Epidermal melanocyte (primary cell): ENCODE results near the gene CDK5R1.

Source experiments
- DNase-seq: peaks from one replicate; pipeline ENCODE4 v3.0.0; 2011; ENCODE audit warnings: low spot score; ENCODE audit not compliant: insufficient read length

CDK5R1 gene

DNA sequence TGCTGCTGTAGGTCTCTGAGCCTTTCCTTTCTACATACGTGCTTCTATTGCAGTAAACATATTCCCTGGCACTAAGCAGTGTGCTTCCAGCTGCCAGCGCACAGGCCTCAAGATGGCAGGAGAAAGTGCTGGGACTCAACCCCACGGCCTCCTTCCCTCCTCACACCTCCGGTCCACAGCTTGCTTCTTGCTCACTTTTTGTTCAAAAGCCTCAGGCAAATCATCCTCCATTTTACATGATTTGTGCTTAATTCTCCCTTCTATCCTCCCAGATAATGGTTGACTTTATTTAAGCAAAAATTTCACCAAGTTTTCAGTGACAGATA lies 5.4 kb downstream of the CDK5R1 start:
- DNase-seq = no peak

DNA sequence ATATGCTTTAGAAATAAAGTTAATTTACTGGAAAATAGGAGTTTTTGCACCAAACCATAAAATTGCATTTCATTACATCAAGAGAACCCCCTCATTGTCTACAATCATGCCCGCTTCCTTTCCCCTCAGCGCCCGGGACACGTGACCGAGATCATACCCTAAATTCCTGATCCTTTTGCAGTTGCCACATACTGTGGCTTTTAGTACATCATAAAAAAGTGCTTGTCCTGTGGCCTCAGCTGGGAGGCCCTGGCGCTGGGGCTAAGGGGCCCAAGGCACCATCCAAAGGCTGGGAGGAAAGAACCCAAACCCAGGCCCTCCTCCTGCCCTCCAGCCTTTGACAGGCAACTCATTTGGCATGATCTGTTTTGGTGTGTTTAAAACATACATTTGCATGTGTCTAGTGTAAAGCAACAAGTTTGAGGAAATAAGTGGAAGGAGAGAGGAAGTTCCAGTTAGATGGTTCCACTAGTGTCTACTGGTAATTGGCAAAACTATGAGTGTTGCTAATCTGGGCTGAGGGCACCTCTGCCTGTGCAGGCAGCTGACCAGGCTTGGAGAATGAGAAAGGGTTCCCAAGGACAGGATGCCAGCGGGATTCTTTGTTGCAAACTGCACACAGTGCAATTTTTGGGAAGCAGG lies 6.0 kb downstream of the CDK5R1 start:
- no peak for DNase-seq

DNA sequence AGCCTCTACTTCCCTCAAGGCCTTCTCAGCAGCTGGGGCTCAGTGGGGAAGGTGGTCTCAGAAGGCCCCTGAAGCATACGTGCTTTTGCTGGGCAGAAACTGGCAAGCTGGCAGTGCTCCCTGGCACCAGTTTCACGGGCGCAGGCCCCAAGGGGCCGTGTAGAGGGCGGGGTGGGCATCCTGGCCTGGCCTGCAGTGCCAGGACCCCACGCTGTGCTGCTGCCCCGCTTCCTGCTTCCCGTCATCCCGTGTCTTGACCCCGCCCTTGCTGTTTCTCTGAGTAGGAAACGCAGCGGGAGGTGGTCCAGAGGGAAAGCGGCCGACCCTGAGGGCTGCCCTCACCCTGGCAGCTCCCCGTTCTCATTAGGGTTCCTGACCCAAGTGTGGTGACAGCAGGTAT lies 6.8 kb downstream of the CDK5R1 start:
- no peak for DNase-seq

DNA sequence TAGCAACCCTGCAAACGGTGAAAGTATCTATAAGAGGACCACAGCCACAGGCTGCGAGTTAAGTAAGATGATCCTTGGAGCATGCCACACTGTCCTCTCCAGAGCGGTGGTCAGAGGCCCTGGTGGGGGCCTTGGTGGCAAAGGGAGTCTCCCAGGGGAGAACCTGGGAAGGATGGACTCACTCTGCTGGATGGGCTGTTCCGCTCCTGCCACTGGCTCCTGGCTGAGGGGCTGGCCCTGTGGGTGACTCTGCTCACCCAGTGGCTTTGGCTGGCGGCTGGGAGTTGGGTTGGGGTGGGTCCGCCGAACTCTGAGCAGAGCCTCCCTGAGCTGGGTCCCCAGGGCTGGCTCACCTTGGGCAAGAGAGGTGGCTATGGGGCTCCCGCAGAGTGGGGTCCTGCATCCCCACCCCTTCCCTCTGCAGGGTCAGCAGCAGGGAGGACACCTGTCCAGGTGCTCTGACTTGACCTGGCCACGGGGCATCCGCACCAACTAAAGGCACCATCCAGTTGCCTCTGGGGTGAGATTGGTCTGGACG lies 7.3 kb downstream of the CDK5R1 start:
- DNase-seq = no peak

DNA sequence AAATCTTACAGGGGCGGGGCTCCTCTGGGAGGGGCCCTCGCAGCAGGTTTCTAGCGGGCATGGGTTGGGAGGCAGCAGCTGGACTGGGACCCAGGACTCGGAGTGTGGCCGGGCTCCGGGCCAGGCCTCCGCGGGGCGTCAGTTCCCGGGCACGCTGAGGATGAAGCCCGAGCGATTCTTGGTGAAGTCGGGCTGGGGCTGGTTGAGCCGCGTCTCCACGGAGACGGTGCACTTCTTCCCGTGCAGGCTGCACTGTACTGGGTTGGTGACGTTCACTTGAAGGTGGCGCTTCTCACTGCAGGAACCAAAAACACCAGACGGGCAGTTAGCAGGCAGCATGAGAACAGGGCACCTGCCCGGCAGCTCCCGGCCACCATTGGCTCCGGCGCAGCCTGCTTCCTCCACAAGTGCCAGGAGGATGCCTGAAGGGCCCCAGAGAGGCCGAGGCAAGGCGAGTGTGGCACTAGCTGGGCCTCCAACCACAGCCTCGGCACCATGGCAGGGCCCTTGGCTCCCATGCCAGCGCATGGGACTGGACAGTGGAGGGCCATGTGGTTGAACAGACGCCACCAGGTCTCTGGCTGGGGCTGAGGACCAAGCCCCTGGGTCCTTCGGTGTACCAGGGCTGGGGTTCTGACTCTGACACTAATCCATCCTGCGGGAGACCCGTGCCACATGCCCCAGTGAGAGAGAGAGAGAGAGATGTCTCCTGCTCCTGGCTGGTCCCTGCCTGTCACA lies 8.0 kb downstream of the CDK5R1 start:
- no peak for DNase-seq

DNA sequence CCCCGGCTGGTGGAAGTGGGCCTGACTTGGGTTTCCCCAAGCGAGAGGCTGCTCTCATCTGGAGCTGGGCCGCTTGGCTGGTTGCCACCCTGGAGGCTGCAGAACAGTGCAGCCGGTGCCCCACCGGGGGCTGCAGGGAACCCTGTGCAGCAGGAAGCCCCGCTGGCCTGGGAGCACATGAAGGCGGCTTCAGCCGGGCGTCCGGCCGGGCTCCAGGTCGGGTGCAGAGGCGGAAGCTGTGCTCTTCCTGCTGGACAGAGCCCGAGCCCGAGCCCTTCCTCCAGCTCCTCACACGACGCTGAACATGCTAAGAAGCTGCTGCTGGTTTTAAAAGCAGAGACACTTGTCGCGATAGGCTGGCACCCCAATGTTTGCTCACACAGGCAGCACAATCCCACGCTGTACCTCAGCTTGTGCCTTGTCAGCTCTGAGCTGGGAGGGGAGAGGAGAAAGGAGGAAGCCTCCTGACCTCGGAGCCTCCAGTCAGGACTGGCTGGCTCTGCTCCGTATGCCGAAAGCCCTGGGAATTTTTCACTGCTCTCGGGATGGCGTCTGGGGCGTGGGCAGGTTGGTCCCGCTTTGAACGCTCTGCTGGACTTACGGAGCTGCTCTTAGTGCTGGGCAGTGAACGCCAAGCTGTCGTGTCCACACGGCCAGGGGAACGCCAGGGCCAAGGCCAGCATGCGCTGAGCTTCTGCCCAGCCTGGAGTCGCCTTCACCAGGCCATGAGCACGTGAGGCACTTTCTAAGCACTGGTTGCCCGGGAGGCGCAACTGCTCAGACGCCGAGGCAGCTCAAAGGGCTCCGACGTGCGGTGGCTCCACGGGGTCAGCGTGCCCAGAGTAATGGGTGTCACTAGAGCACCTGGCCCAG lies 8.8 kb downstream of the CDK5R1 start:
- no peak for DNase-seq

DNA sequence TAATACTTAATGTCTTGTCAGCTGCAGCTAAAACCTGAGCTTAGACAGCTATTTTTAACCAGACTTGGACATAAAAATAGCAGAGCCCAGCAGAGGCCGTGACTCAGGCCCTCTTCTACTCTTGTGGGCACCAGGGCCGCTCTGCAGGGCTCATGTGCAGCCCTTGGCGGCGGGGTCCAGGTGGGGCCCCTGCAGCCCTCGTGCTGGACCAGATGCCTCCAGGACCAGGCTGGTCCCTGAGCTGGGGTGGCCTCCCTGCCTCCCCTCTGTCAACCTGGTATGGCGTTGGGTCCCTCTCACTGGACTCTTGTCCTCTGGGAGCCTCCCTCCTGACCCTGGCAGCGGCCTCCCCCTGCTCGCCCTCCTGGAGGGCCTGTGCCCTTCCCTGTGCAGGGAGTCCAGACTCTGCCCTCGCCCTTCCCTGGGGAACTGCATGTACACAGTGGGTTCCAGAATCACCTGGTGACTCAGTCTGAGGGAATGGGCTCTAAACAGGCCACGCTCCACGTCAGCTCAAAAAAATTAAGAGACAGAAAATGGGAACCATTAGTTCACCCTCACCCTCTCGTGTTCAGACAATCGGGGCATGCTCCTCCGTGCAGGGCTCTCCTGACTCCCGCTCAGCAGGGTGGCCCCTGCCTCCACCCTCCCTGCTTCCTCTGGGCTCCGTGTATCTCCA lies 9.7 kb downstream of the CDK5R1 start:
- DNase-seq = no peak

DNA sequence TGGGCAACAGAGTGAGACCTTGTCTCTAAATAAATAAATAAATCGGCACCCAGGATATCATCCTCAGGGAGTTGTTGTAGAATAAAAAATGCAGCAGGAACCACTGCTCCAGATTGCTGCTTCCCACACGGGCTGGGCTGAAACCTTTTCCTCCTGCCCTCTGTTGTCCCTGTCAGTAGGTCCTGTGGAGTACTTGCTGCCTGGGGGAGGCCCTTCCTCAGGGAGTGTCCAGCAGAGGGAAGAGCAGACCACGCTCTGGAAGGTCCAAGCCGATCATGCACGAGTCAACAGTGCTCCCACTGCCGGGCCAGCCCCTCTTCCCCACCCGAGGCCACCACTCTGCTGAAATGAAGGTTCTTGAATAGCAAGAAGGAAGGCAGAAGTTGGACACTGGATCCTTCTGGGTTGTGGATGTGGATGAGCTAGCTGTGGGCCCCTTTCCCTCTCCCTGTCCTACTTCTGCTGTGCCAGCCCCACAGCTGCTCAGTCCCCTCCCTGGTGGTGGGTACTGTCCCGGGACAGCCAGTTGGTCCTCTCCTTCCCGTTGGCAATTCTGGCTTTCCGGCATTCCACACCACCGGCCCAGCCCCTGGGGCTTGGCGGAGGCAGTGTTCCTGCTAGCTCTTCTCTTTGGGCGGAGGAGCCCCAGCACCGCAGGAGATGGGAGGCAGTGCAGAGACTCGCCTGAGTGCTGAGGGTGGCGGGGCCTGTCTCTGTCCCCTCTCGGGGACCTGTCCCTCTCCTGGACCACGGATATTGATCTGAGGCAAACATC lies 10.8 kb downstream of the CDK5R1 start:
- no peak for DNase-seq

DNA sequence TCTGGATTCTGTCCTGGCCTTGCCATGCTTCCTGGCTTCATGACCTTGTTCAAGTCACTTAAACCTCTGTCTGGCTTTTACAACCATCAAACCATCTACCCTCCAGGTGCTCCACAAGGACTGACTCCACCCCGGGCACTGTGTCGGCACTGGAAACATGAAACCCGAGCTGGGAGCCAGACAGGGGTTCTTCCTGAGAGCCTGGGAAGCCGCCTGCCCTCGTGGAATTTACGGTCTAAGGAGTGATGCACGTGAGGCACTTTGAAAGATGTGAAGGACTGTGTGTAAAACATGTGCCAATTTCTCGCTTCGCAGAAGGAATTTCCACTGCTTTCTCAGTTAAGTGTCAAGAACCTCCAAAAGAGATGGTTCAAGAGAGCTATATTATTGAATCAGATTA lies 11.6 kb downstream of the CDK5R1 start:
- DNase-seq = no peak

DNA sequence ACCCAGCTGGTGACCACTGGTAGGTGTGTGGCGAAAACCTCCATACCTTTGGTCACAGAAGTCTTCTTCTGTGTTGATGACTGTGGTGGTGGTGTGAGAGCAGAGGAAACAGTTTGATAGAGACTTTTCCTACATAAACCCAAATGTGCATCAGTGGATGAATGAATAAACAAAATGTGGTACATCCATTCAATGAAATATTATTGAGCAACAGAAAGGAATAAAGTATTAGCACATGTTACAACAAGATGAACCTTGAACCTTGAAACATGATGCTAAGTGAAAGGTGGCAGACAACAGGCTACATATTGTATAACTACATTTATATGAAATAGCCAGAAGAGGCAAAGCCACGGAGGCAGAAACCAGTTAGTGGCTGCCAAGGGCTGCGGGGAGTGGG lies 15.2 kb downstream of the CDK5R1 start:
- no peak for DNase-seq

DNA sequence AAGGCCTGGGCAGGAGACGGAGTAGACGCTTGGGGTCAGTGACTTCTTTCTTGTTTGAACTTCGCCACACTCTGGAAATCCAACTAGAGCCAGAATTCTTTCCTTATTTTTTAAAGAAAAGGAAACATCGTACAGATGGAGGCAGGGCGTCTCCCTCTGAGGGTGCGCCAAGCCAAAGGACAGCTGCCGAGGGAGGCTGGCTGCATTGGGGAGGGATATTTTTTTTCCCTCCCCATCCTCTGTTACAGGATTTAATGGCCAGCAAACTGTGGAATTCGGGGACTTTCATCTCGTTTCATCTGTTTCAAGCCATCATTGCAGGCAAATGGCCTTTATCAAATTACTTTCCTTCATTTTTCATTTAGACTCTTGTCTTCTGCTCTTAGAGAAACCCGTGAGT lies 15.9 kb downstream of the CDK5R1 start:
- no peak for DNase-seq

DNA sequence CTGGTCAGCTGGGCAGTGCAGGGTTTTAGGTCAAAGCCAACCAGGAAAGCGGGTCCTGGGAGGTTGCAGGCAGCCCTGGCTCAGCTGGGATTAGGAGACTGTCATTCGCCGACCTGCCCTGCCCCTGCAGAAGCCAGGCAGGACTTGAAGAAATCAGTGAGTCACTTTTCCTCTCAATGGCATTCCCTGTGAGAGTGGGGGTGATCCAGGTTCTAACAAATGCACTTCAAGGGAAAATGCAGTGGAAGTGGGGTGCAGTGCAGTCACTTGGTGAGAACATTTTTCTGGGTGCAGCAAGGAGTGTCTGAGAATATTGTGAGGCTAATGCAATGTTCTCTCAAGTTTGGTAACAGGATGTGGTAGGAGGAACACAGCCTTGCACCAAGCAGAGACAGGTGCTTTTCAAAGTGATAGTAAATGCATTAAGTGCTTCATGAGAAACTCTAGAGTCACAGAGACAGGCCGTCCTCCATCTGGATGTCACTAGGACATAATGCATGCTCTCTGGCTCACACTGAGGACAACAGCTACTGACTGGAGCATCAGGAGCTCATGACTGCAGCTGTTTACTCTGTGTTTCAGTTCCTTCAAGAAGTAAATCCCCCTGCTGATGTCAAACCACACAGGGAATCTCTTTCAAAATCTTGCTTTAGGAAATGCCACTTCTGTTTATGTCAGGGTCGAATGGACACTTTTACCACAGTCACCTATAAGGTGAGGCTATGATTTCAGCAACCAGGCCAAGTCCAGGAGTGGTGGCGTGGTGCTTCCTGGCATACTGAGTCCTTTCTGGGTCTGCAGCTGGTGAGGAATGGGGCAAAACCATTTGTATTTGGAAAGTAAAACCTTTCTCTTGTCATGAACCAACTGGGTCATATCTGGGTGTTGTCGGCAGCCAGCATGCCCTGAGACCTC lies 16.7 kb downstream of the CDK5R1 start:
- no peak for DNase-seq

DNA sequence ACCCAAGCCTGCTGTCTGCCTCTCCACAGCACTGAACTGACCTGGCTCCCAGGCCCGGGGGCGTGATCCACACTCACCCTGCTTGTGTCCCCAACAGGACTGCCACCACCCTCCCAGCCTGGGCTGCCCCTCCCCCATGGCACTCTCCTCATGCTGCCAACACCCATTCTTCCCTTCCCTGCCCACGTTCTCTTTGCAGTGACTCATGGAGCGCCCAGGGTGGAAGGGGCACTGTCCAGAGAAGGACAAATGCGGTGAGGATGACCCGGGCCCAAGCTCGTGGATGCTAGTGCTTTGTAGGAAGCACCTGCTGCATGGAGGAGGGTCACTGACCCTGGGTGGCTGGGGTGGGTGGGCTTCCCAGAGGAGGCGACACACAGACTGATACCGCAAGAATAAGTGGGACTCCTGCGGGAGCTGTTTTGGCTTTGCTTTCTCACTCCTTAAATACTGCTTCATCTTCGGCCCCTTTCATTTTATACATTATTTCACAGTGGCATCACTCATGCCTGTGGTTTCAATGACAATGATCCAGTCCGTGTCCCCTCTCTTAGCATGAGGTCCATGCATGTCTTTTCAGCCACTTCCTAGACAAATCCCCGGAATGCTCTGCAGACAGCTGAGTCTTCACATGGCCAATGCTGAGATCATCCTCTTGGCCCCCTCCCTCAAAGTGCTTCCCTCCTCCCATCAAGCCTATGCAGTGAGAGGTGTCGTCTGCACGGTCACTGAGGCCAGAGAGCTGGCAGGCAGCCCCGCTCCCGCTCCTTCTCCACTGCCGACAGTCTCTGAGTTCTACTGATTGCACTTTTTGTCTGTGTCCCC lies 17.6 kb downstream of the CDK5R1 start:
- DNase-seq = no peak

DNA sequence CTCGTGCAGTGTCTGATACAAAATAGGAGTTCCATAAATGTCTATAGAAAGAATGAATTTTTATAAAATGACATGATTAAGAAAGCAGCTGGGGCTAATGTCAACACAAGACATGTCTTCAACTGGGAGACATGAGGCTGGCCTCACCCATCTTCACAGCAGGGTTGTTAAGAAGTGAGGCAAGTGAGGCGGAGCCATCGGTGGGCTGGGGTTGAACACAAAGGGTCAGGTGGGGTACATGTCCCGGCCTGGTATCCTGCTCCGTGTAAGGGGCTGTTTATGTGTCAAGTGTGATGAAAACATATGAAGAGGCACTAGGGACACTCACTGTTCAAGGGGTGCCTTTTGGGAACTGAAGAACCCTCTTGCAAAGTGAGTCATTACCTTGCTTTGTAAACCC lies 22.1 kb downstream of the CDK5R1 start:
- no peak for DNase-seq

DNA sequence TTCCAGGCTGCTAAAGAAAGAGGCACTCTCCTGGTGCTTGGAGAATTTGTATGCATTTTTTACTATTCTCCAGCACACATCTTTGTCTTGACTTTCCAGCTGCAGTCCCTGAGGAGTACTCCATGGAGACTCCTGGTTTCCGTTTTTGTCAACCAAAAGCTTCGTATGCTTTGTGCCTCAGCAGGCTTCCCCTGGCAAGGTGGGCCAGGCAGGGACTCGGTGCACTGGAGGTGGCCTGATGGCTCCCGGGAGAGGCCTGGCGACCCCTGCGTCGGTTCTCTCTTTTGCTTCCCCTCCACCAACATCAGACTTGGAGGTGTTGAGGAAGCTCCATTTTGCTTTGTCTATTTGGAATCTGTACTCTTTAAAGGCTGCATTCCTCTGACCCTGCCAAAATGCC lies 23.7 kb downstream of the CDK5R1 start:
- no peak for DNase-seq

DNA sequence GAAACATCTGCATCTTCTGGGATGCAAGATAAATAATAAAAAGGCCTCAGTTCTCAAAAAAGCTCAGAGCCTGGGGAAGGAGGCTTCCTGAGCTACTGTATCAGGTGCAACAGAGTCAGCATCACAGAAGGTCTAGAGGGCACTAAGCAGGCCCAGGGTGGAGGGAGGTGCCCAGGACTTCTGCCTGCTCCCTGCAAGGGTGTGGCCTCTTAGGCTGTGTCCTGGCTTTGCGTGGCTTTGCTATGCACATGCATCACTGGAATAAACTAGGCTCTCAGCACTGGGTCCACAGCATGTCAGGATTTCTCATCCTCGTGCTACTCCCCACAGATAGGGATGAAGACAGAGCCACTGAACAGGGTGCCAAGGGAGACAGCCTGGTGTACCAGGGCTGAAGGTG lies 25.5 kb downstream of the CDK5R1 start:
- DNase-seq = no peak

DNA sequence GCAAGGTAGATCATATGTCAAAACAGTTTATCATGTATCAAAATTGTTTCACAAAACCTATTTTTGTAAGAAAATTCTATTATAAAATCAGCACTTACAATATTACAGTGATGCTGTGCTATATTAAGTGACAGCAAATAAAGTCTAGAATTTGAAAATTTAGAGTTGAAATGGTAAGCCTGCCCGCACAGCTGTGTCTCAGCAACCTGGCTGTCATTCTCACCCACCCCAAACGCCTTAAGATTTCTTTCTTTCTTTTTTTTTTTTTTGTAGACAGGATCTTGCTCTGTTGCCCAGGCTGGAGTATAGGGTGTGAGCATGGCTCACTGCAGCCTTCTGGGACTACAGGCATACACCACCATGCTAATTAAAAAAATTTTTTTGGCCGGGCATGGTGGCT lies 26.8 kb downstream of the CDK5R1 start:
- DNase-seq = no peak

DNA sequence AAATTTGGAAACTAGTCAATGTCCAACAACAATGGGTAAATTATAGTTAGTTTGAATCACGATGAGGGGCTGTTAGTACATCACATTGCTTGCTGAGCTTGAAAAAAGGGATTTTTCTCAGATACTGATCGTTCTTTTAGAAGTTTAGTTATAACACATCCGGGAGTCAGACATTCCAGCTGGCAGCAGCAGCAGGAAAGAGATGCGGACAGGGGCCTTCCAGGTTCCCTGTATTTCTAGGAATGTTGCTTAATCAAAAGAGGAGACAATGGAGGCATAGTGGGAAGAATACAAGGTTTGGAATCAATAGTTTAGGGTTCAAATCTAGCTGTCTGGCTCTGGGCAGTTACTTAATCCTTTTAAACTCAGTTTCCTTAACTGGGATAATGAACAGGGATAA lies 27.8 kb downstream of the CDK5R1 start:
- DNase-seq = no peak
